Loucy (cell line): ENCODE results near the gene FXYD3.

ENCODE experiments used
- CTCF ChIP-seq: fragments of 200-600 bp; sonication (generic); conservative IDR thresholded peaks from 2 replicates; pipeline ENCODE4 v1.5.1; 2014; ENCODE audit warnings: mild to moderate bottlenecking, antibody characterized with exemption, low read length
- EZH2phosphoT487 ChIP-seq: fragments of 200-600 bp; IDR thresholded peaks from 2 replicates; pipeline ENCODE4 v1.6.1; 2018; ENCODE audit warnings: antibody characterized with exemption, mild to moderate bottlenecking, moderate library complexity, borderline replicate concordance

- no peak for TF ChIP-seq CTCF
- TF ChIP-seq EZH2phosphoT487: no peak
Measured at GRCh38 chr19:35106898-35107541, 8.6 kb upstream of the FXYD3 start.
